SH-SY5Y (cell line): ENCODE results near the gene PAK2.
A peak's percentile ranks its signal among the peaks of the same experiment; 100 is the strongest.

Experiments
- GATA2 ChIP-seq: IDR thresholded peaks from 2 replicates; pipeline ENCODE4 v1.6.1; 2011; ENCODE audit warnings: mild to moderate bottlenecking, low read depth, low read length
- GATA3 ChIP-seq: IDR thresholded peaks from 2 replicates; pipeline ENCODE4 v1.6.1; 2011; ENCODE audit warnings: low read depth, mild to moderate bottlenecking, low read length, moderate library complexity

DNA sequence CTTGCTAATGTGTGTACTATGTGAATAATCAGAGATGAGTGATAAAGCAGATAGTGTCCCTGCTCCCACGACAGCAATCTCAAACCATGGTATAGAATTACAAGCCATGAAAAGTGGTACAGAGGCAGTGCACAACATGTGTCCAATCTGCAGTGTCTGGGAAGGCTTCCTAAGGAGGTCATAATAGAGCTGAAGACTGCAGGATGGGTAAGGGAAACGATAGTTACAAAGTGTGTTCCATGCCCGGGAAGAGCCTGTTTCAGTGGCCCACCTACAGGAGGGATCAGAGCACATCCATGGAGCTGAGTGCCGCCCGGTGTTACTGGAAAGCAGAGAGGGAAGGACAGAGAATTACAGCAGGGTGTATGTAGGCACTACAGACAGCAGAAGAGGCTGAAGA, 48.9 kb downstream of the PAK2 start:
- TF ChIP-seq GATA2 (0 out of 2 replicates have a peak, but pooled peaks have one; percentile 24), GATA3 (no peak; the same call in 1 of the 2 replicates)
